Testis (tissue), 3 donors: ENCODE data around the gene VANGL2. TPM values are rescaled to one million over a fixed set of nuclear protein-coding genes. Genes with fewer than 3 reads are reported as not detected.

ENCODE experiments used
- DNase-seq: peaks from one replicate; pipeline ENCODE4 v3.0.0-alpha.2; 2019
- H3K27ac ChIP-seq, 2 donors: fragments of 200-600 bp; sonication (generic); one replicate each; pipeline ENCODE4 v1.5.1; 2019
- H3K27me3 ChIP-seq: fragments of 200-600 bp; sonication (generic); one replicate; pipeline ENCODE4 v1.5.1; 2019
- H3K36me3 ChIP-seq: fragments of 200-600 bp; sonication (generic); one replicate; pipeline ENCODE4 v1.5.1; 2017; ENCODE audit warnings: low read depth; ENCODE audit errors: missing control alignments
- H3K4me1 ChIP-seq: fragments of 200-600 bp; sonication (generic); one replicate; pipeline ENCODE4 v1.5.1; 2019
- H3K4me3 ChIP-seq, 2 donors: fragments of 200-600 bp; sonication (generic); one replicate each; pipeline ENCODE4 v1.5.1; 2017 to 2019
- H3K9me3 ChIP-seq: fragments of 200-600 bp; sonication (generic); one replicate; pipeline ENCODE4 v1.5.1; 2017
- CTCF ChIP-seq, 3 experiments: fragments of 450-650 bp in 2 of 3; fragments of 200-600 bp in 1 of 3; sonication (generic) in 1 of 3; IDR thresholded peaks; one replicate each; pipeline ENCODE4 v1.5.1; 2016 to 2019; ENCODE audit warnings: antibody characterized with exemption in 3 of 3, mild to moderate bottlenecking in 2 of 3, moderate library complexity in 1 of 3
- POLR2A ChIP-seq: fragments of 450-650 bp; IDR thresholded peaks from one replicate; pipeline ENCODE4 v1.6.1; 2017; ENCODE audit warnings: antibody characterized with exemption, mild to moderate bottlenecking, moderate library complexity
- WGBS, 2 donors: methylation state at CpG; one replicate each; pipeline ENCODE4 v1.1.5; 2018; 5-methylcytosine and 5-hydroxymethylcytosine counted together
- intact Hi-C: fragments of 100-400 bp; cut with DNase I; formaldehyde crosslinking; loops from one replicate; pipeline ENCODE4 v1.15.1; 2023; ENCODE audit warnings: low total_unique reads
- polyA plus RNA-seq: library from polyadenylated mRNA; stranded (reverse); fragments of 350-450 nt; fragmentation: Illumina TruSeq; extraction: RNeasy Lipid Tissue Mini Kit (QIAGEN cat#74804); gene quantifications from one replicate; pipeline ENCODE4 v1.2.3, GENCODE V29; 2014; ENCODE audit warnings: low read depth, low replicate concordance; ENCODE audit not compliant: insufficient read depth
- total RNA-seq, 2 donors: library from RNA; depleted of rRNA; stranded (reverse); fragments of >200 nt; gene quantifications; one replicate each; pipeline ENCODE4 v1.2.3, GENCODE V29; 2016

VANGL2 gene
- total and polyA plus RNA-seq, 3 donors from 2014 or later = 3.6 to 5.9 (median 3.8) TPM

GRCh38 chr1:160451119-160451858 is 50.9 kb downstream of the VANGL2 start:
- DNase-seq = no peak
- intact Hi-C loops = no loop called here
- 84 to 85% methylated on average over 7 of the region's 7 CpGs for WGBS, 2 donors

GRCh38 chr1:160451859-160452232 is 51.5 kb downstream of the VANGL2 start:
- 87 to 91% methylated on average over 1 of the region's 1 CpG for WGBS, 2 donors
- Histone ChIP-seq H3K36me3 (no peaks in the 10 kb centered on the region), H3K4me3 (no peak overlapping the region), H3K4me1 (no peaks in the 10 kb centered on the region), H3K9me3 (no peaks in the 10 kb centered on the region), H3K27me3 (no peaks in the 10 kb centered on the region), H3K27ac (no peak overlapping the region)
- DNase-seq = no peak
- intact Hi-C loops = no loop called here
- no peak for TF ChIP-seq CTCF (IDR thresholded peaks at IDR 0.05)
- no peak for TF ChIP-seq POLR2A

More at GRCh38 chr1:160451119-160451858, 50.9 kb downstream of the VANGL2 start:
- no peak overlapping the region for H3K27ac ChIP-seq
- no peaks in the 10 kb centered on the region for H3K9me3 ChIP-seq
- H3K36me3 ChIP-seq = no peaks in the 10 kb centered on the region
- H3K4me1 ChIP-seq = no peaks in the 10 kb centered on the region
- H3K27me3 ChIP-seq = no peaks in the 10 kb centered on the region
- TF ChIP-seq CTCF (IDR thresholded peaks at IDR 0.05) (no peak), POLR2A (no peak)
- no peak overlapping the region for H3K4me3 ChIP-seq

GRCh38 chr1:160453443-160453842 is 53.1 kb downstream of the VANGL2 start:
- no peaks in the 10 kb centered on the region for H3K9me3 ChIP-seq
- TF ChIP-seq POLR2A (no peak), CTCF (IDR thresholded peaks at IDR 0.05) (no peak)
- H3K27ac ChIP-seq = no peak overlapping the region
- H3K27me3 ChIP-seq = no peaks in the 10 kb centered on the region
- no peaks in the 10 kb centered on the region for H3K4me1 ChIP-seq
- WGBS, 2 donors = 83 to 90% methylated on average over 7 of the region's 7 CpGs
- no peak overlapping the region for H3K4me3 ChIP-seq
- intact Hi-C loops = no loop called here
- DNase-seq = no peak
- H3K36me3 ChIP-seq = no peaks in the 10 kb centered on the region

- WGBS, 2 donors = 88 to 90% methylated on average over 6 of the region's 6 CpGs
Measured at GRCh38 chr1:160454371-160455152, 54.2 kb downstream of the VANGL2 start.

More at GRCh38 chr1:160454371-160455152, 54.2 kb downstream of the VANGL2 start:
- Histone ChIP-seq H3K9me3 (no peaks in the 10 kb centered on the region), H3K4me3 (no peak overlapping the region), H3K27me3 (no peaks in the 10 kb centered on the region), H3K27ac (no peak overlapping the region), H3K36me3 (no peaks in the 10 kb centered on the region), H3K4me1 (no peaks in the 10 kb centered on the region)
- DNase-seq = no peak
- intact Hi-C loops = no loop called here
- TF ChIP-seq POLR2A (no peak), CTCF (IDR thresholded peaks at IDR 0.05) (no peak)
